ENCODE results near the gene VIT.
"Not testable (repeated sequence)": the region's sequence is repeated elsewhere in the genome, so short reads cannot be mapped to it uniquely, and the experiment has no call there.

VIT gene

GRCh38 chr2:36678856-36679255 lies 17.7 kb upstream of the VIT start:
- DNase-seq (ENCODE audit: low spot score), result no peak

- DNase-seq (ENCODE audit: low spot score), result no peak
Measured at GRCh38 chr2:36680012-36680411, 16.5 kb upstream of the VIT start.

DNA sequence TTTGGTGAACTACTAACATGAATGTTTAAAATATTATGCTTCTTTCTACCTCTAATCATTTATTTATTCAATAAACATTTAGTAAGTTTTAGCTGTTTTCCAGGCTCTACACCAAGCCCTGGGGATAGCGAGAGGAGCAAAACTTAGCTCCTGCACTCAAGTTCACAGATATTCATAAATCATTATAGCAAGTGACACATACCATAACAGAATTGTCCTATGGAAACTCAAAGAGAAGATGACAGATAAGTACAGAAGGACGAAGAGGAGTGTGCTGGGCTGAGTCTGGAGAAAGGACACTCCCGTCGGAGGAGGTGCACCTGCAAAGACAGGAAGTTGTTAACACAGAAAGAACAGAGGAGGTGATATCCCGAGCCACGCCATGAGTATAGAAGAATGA lies 13.9 kb upstream of the VIT start:
- DNase-seq (ENCODE audit: low spot score), result no peak

DNA sequence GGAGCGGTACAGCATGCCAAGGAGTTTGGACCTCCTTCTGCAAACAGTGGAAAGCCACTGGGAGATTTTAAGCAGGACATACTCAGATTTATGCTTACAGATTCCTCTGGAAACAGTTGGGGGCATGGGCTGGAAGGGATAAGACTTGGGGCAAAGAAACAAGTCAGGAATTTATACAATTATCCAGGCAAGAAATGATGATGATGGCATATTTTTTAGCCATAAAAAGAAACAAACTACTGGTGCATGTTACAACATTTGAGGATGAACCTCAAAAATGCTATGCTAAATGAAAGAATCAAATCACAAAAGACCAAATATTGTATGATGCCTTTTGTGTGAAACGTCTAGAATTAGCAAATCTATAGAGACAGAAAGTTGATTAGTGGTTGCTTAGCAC lies 13.5 kb upstream of the VIT start:
- no peak for DNase-seq (ENCODE audit: low spot score)

GRCh38 chr2:36688291-36688690 lies 8.2 kb upstream of the VIT start:
- DNase-seq (ENCODE audit: low spot score), result not testable (repeated sequence)

GRCh38 chr2:36689013-36689412 lies 7.5 kb upstream of the VIT start:
- DNase-seq (ENCODE audit: low spot score), result not testable (repeated sequence)

GRCh38 chr2:36692121-36692520 lies 4.4 kb upstream of the VIT start:
- DNase-seq (ENCODE audit: low spot score), result no peak

GRCh38 chr2:36693825-36694224 lies 2.7 kb upstream of the VIT start:
- DNase-seq (ENCODE audit: low spot score), result no peak

DNA sequence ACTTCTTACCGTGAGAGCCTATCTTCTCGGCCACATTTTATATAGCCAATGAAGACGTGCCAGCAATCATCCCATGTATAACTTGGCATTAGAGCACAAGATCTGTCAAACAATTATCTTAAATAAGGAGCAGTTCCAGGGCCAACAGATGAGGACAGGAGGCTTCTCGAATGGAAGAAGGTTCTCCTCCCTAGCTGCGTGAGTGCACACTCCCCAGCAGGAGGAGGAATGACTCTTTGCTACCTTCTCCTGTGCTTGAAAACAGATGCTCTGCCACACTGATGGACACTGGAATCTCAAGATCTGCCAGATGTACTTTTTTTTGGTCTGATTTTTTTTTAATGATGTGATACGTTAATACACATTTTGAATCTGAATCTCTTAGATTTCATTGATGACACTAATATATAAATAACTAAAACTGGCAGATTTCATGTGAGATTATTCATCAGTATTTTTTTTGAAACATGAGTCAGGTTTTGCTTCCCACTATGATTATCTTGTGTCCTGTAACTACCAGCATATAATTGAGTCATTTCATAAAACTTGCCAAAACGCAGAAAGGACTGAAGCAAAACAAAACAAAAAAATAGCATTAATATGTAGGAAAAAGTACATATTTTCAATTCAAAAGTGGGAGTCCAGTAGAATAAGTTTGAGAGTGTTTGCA lies 626 bp upstream of the VIT start:
- no peak for DNase-seq (ENCODE audit: low spot score)

DNA sequence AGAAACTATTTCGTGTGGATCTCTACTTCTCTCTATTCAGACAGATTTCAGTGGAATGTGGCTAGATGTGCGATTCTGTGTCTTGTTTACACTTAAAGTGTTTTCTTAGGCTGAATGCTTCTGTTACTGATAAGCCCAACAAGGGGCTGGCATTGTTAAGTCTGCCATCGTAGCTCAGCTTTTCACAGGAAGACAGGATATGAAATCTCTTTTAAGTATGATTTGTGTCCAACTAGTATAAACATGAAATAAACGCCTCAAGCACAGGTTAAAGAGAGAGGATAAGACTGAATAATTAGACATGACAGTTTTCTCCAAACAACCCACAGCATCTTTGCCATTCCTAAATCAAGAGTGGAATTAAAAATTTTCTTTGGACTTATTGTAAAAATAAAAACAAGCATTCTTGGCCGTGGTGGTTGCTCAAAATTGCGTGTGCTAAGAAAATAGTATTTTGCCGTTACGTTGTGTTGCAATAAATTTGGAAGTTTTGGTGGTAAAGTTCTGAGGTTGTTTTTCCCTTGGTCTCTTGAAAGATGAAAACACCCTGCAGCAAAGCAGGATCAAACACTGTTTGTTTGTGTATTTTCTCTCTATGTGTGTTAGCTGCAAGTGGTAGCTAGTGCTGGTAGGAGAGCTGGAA lies 1.0 kb downstream of the VIT start:
- no peak for DNase-seq (ENCODE audit: low spot score)

GRCh38 chr2:36698993-36699392 lies 2.5 kb downstream of the VIT start:
- no peak for DNase-seq (ENCODE audit: low spot score)

- no peak for DNase-seq (ENCODE audit: low spot score)
Measured at GRCh38 chr2:36700311-36700710, 3.8 kb downstream of the VIT start.

- no peak for DNase-seq (ENCODE audit: low spot score)
Measured at GRCh38 chr2:36701391-36701795, 4.9 kb downstream of the VIT start.

DNA sequence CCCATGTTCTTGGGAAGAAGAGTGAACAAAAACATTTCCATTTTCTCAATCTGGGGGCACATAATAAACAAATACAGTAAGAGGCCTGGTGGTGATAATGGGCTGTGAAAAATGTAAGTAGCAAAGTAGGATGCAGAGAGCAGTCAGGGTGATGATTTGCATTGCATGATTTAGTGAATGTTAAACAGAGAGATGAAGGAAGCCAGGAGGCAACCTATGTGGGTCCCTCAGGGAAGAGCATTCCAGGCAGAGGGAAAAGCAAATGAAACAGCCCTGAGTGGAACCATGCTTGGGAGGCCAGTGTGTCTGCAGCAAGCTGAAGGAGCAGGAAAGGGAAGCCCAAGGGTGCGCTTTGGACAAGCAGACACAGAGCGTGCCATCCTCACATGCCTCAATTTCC lies 5.4 kb downstream of the VIT start:
- DNase-seq (ENCODE audit: low spot score), result no peak

DNA sequence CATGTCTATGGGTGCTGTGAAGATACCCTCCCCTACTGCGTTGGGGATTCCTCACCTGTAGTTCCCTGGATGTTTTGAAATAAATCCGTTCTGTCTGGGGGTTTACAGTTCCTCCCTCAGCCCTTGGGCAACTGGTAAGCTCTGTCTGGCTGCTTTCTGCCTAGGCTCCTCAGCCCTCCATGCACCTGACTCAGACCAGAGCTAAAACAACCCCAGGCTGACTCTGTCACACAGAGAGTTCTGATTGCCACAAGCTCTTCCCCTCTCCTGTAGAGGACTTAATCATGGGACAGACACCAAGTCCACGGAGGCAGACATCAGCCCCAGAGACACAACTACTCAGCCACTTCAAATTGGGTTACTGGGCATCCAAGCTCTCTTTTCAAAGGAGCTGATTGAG lies 6.3 kb downstream of the VIT start:
- no peak for DNase-seq (ENCODE audit: low spot score)

DNA sequence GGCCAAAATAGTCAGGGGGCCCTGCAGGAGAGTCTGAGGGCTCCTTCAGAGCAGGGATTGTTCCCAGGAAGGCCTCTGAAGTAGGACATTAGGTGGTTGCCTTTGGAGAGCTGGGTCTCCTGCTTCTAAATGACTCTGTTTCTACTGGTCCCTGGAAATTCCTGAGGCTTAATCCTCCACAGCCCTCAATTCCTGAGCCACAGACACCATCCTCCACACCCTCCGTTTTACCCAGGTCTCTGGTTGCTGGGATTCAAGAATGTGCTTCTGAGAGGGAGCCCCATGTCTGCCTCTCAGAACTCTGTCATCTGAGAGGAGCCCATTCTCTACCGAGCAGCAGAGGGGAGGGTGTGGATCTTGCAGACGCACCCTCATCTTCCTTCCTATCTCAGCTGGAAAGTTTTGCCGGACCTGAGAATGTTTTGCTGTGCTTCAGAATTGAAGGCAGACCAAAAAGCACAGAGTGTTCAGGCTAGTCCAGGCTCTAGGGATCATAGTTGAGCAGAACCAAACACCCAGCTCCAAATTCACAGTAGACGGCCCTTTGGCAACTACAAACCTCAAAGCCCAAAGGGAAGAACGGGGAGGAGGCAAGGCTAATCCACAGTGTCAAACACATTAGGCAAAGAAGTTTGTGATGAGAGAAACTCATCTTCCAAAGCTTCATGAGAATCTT lies 8.1 kb downstream of the VIT start:
- DNase-seq (ENCODE audit: low spot score), result no peak

DNA sequence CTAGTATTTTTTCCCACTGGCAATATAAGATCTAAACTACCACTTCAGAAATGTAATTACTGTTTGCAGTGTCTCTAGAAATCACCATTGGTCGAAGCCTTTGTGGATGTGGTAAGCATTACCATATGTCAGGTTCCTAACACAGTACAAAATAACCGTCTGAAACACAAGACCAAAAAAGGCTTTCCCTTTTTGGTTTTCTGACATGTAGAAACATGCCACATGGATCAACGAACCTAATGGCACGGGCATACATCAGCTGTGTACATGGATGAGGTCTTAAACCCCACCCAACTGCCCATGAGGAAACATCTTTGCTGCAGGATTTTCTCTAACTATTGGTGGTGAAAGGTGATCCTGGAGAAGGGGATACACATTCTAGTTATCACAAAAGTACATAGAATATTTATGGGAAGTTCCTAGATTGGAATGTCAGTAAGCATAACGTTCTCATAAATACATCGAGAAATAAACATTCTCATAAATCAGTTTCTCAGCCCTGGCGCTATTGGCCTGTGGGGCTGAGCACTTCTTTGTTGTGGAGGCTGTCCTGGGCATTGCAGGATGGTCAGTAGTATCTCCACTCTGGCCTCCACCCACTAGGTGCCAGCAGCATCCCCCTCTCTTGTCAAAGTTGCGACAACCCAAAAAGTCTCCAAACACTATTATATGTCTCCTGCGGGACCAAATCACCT lies 9.0 kb downstream of the VIT start:
- no peak for DNase-seq (ENCODE audit: low spot score)

GRCh38 chr2:36706021-36706876 lies 9.7 kb downstream of the VIT start:
- no peak for DNase-seq (ENCODE audit: low spot score)

- no peak for DNase-seq (ENCODE audit: low spot score)
Measured at GRCh38 chr2:36707050-36707449, 10.5 kb downstream of the VIT start.

DNA sequence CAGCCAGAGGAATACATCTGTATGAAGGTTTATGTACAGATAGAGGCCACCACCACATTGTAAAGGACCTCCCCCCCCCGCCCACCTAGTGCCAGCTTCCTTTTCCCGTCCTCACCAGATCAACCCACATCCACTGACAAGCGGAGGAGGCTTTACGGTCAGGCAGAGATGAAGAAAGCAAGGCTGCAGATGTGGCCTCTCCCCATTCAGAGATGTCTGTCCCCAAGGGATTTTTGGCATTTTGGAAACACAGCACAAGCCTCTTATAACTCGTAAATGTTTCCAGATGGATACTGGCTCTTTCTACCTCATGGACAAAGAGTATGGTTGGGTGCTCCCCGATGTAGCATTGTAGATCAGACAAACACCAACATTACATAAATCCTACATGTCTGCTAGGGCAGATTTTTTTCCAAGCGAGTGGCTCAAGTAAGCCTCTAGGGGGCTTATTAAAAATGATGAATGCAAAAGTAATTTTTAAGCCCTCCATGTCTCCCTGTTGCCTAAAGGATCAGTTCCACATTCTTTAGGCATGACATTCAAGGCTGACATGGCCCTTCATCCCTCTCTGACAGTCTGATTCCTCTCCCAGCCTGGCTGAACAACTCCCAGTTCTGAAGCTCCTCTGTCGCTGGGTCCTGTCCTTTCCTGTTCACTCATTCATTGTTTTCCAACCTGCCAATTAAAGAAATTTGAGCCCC lies 11.7 kb downstream of the VIT start:
- no peak for DNase-seq (ENCODE audit: low spot score)

GRCh38 chr2:36710858-36711515 lies 14.5 kb downstream of the VIT start:
- DNase-seq (ENCODE audit: low spot score), result no peak
